Amniotic epithelial cell (primary cell): Measurements from ENCODE around the gene GFI1B.

Source experiments
- DNase-seq: peaks from one replicate; pipeline ENCODE4 v3.0.0-alpha.2; 2010; ENCODE audit warnings: low read depth

The GFI1B gene

GRCh38 chr9:133014696-133015095 lies 36.2 kb downstream of the GFI1B start:
- DNase-seq: no peak

DNA sequence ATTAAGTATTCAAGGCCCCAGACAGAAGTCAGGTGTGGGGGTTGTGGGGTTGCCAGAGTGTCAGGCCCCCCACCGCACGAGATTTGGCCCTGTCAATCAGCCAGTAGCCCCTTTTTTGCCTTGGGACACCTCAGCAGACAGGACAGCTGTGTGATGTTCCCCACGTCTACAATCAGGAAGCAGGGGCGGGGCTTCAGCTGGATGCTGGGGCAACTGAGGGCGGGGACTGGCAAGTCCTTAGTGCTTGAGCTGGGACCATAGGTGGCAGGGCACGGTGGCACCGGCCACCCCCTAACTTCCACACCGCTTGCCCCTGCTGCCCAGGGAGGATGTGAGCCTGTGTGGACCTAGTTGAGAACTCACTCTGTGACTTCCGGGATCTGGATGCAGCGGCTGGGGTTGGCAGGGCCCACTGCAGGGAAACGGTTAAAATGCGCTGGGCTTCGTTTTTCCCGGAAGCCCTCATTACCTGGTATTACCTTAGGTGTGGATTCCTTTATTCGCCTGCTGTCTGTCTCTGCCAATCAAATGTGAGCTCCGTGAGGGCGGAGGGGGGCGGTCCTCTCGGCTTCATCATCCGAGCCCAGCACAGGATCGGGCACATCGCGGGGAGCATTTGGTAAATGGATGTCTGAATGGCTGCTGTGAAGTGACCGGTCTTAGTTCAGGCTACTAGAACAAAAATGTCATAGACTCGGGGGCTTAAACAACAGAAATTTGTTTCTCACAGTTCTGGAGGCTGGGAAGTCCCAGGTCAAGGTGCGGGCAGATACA lies 44.8 kb downstream of the GFI1B start:
- no peak for DNase-seq

- DNase-seq: no peak
These were observed 47.9 kb downstream of the GFI1B start for GRCh38 chr9:133026426-133026825.

DNA sequence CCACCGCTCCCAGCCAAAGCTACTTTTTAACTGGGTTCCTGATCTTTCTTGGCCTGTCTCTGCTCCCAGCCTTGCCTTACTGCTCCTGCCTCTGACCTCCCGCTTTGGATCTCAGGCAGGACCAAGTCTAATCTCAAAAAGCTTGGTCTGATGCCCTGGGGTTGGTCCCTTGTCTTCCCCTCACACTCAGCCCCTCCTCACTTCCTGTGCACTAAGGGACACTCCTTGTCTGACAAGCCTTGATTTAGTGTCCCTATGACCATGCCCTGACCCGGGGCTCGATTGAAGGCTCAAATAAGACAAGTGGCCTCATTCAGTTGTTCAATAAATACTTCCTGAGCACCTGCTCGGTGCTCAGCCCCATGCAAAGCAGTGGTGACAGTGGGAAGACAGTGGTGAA lies 48.6 kb downstream of the GFI1B start:
- DNase-seq: no peak

DNA sequence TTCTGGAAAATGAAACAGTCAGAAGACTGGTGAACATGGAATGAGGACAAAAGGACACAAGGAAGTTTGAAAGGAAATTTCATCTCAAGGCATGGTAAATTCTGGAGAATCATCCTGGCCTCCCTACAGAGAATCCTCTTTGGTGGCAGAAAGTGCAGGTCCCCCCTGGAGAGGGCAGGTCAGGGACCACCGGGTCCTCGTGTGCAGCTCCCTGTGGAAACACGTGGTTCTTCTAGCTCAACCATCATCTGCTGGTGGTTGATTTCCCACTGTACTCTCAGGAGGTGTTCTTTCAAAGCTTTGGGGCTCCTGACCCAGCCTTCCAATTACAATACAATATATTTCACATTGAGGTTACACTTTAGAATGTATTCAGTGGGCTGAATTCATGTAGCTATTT lies 49.7 kb downstream of the GFI1B start:
- DNase-seq: no peak

- DNase-seq: no peak
These were observed 51.5 kb downstream of the GFI1B start for GRCh38 chr9:133029994-133030316.

DNA sequence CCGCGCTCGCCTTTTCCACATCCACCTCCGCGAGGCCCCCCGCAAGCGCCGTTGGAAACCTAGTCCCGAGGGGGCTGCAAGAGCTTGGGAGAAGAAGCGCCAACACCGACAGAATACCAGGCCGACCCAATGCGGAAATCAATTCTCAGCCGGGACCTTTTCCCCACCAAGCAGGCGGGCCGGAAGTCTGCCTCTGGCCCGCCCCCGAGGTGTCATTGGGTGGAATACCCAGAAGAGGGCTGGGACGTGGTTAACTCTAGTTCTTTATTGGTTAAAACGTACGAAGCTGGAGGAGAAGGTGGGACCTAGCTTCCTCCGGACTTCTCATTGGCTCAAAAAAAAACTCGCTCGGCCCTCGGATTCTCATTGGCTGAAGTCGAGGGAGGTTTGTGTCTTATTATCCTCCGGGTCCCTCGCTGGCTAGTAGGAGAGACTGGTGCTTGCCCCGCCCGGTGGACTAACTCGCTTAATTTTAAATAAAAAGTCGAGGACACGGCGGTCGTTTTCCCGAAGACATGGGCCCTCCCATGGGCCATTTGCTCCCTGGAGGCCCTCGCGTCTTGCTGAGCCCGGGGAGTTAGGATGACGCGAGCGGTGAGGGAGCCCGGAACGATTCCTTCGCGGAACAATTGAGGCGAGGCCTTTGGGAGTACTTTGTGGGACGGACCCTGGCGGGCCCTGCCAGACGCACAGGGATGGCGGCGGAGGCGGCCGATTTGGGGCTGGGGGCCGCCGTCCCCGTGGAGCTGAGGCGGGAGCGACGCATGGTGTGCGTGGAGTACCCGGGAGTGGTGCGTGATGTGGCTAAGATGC lies 52.0 kb downstream of the GFI1B start, which contains the start of gene GTF3C5:
GTF3C5 (plus strand) TSS at position 681 of the 813 bp plus-strand sequence; CDS start at position 696, 15 bp downstream.
- peak; percentile 99 for DNase-seq

GRCh38 chr9:133031130-133031422 lies 52.6 kb downstream of the GFI1B start:
- no peak for DNase-seq

GRCh38 chr9:133031496-133031911 lies 53.0 kb downstream of the GFI1B start:
- no peak for DNase-seq

- no peak for DNase-seq
These were observed 53.7 kb downstream of the GFI1B start for GRCh38 chr9:133032171-133032570.

DNA sequence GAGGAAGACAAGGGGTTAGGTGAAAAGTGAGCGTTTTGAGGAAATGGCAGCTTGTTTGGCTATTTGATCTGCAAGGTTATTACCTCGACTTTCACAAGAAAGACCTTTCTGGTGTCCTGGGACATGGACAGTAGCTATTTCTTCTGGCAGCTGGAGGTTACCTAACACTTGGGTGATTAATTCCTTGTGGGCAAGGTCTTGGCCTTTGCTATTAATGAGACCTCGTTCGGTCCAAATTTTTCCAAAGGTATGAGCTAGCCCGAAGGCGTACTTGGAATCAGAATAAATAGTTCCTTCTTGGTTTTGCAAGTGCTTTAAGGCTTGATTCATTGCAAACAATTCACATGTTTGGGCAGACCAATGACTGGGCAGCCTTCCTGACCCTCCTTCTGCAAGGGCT lies 57.2 kb downstream of the GFI1B start:
- peak; percentile 10 for DNase-seq

- no peak for DNase-seq
These were observed 59.5 kb downstream of the GFI1B start for GRCh38 chr9:133037775-133038515.

DNA sequence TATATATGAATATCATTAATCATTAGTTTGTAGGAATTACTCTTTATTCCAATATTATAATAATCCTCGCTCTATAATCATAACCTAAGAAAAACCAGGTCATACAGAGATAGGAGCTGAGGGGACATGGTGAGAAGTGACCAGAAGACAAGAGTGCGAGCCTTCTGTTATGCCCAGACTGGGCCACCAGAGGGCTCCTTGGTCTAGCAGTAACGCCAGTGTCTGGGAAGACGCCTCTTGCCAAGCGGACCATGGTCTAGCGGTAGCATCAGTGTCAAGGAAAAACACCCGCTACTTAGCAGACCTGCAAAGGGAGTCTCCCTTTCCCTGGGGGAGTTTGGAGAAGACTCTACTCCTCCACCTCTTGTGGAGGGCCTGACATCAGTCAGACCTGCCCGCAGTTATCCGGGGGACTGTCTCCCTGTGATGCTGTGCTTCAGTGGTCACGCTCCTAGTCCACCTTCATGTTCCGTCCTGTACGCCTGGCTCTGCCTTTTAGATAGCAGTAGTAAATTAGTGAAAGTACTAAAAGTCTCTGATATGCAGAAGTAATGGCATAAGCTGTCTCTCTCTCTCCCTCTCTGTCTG lies 62.5 kb downstream of the GFI1B start:
- DNase-seq: peak; percentile 65
